ENCODE results near the gene KRT12.
A peak's percentile ranks its signal among the peaks of the same experiment; 100 is the strongest.

KRT12 gene

DNA sequence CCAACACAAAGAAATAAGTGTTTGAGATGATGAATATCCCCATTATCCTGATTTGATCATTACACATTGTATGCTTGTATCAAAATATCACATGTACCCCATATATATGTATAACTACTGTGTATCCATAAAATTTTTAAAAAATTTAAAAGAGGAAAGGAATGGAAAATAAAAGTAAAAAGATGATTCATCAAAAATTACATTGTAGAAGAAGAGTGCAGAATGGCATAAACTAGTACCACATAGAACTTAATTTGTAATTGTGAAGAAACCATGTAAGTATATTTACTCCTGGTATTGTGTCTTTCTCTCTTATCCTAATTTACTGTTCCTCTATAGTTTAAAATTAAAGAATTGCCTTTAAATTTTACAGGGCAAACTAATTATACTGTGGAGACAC lies 33.1 kb downstream of the KRT12 start:
- H3K4me3 ChIP-seq (ENCODE audit: low read depth, low read length) = no peak overlapping the region
- DNase-seq (ENCODE audit: low read depth) = no peak
- TF ChIP-seq, protein P1, sequence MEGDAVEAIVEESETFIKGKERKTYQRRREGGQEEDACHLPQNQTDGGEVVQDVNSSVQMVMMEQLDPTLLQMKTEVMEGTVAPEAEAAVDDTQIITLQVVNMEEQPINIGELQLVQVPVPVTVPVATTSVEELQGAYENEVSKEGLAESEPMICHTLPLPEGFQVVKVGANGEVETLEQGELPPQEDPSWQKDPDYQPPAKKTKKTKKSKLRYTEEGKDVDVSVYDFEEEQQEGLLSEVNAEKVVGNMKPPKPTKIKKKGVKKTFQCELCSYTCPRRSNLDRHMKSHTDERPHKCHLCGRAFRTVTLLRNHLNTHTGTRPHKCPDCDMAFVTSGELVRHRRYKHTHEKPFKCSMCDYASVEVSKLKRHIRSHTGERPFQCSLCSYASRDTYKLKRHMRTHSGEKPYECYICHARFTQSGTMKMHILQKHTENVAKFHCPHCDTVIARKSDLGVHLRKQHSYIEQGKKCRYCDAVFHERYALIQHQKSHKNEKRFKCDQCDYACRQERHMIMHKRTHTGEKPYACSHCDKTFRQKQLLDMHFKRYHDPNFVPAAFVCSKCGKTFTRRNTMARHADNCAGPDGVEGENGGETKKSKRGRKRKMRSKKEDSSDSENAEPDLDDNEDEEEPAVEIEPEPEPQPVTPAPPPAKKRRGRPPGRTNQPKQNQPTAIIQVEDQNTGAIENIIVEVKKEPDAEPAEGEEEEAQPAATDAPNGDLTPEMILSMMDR (conservative IDR thresholded peaks at IDR 0.05; ENCODE audit: low read depth, low read length) = no peak

DNA sequence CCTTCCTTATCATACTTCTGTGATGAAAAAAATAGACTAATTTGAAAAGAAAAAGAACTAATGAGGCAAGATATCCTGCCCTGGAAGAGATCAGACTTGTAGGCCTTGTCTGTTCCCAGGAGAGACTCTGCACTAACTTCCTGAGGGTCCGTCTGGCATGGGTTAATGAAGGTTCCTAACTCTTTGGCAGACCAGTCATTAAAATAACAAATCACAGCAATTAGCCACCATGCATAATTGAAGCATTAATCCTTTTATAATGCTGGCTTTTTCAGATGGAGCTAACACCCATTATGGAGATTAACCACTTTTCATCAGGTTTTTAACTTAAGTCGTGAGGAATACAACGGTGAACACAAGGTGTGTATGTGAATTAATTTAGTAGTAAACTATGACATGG lies 34.2 kb downstream of the KRT12 start:
- no peak overlapping the region for H3K4me3 ChIP-seq (ENCODE audit: low read depth, low read length)
- DNase-seq (ENCODE audit: low read depth) = no peak
- TF ChIP-seq, protein P1 (conservative IDR thresholded peaks at IDR 0.05; ENCODE audit: low read depth, low read length) = no peak

DNA sequence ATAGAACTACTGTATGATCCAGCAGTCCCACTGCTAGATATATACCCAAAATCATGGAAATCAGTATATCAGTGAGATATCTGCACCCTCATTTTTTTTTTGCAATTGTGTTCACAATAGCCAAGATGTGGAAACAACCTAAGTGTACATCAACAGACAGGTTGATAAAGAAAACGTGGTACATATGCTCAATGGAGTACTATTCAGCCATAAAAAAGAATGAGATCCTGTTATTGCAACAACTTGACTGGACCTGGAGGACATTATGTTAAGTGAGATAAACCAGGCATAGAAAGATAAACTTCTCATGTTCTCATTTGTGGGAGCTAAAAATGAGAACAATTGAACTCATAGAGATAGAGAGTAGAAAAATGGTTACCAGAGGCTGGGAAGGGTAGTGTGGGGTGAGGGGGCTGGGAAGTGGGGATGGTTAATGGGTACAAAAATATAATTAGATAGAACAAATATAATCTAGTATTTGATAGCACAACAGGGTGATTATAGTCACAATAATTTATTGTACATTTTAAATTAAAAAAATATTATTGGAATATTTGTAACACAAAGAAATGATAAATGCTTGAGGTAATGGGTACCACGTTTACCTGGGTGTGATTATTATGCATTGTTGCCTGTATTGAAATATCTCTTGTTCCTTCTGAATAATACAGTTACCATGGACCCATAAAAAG lies 36.8 kb downstream of the KRT12 start:
- TF ChIP-seq, protein P1 (conservative IDR thresholded peaks at IDR 0.05; ENCODE audit: low read depth, low read length) = no peak
- no peak for DNase-seq (ENCODE audit: low read depth)
- H3K4me3 ChIP-seq (ENCODE audit: low read depth, low read length) = no peak overlapping the region

DNA sequence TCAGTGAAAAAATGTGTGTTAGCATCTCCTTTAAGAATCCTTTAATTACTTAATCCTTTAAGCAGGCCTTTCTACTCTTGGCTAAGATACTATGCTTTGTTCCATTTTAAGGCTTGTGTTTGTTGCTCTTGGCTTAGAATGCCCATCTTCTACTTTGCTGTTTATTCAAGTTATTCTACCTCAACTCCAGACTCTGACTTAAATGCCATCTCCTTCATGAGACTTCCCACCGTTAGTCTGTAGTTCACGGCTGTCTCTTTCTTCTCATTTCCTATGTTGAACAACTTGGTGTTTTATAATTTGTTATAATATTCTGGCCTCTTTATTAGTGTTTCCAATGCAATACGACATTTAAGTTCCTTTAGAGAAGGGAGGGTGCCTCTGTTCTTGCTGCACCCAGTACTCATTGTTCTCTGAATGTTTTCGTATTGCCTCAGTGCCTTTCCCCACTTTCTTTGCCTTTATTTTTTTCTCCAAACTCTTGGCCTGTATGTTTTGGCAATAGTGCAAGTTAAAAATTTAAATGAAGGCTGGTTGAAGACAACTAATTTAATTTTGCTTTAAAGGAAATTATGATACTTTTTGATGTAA lies 38.5 kb downstream of the KRT12 start:
- DNase-seq (ENCODE audit: low read depth) = peak; percentile 79
- no peak overlapping the region for H3K4me3 ChIP-seq (ENCODE audit: low read depth, low read length)
- TF ChIP-seq, protein P1 (conservative IDR thresholded peaks at IDR 0.05; ENCODE audit: low read depth, low read length) = no peak

DNA sequence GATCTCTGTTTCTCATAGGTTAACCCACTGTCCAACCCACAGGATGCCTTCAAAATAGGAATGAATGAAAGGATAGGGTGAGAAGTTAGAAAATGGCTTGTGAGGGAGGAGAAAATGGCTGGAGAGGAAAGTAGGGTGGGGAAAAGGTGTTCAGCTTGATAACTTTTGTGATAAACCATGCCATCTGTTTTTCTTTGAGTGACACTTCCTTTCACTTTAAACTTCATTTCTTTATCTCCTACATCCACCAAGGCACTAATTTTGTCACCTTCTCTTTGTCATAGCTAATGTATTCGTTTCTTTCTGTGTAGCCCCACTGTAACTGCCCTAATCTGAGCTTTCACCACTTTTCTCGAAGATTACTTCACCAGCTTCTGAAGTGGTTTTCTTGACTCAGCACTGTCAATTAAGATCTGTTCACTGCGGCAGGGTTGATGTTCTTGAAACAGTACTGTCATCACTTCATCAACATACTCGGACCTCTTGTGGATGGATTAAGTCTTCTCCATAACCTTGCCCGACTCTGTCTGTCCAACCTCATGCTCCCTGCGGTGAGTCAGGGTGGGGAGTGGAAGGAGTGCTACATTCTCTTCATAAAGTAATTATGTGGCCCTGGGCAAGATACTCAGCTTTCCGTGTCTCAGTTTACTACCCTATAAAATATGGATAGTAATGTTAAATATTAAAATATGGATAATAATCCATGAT lies 39.1 kb downstream of the KRT12 start:
- H3K4me3 ChIP-seq (ENCODE audit: low read depth, low read length) = peak overlapping the region; percentile 6
- peak; percentile 88 for DNase-seq (ENCODE audit: low read depth)
- TF ChIP-seq, protein P1 (conservative IDR thresholded peaks at IDR 0.05; ENCODE audit: low read depth, low read length) = no peak

DNA sequence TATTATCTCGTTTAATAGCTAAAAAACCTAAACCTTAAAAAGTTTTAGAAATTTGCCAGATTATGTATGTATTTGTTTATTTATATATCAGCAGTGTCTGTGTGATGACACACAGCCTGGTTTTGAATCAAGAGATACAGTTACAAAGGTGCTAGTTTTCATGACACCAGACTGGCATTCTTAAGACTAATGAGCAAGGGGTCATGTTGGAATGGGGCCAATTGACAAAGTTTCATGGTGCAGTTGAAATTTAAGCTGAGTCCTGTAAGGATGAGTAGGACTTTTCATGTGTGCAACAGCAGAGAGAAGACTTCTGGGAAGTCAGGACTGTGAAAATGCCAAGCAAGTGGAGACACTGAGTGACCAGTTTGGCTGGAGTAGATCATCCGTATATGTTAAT lies 41.4 kb downstream of the KRT12 start:
- peak; percentile 10 for DNase-seq (ENCODE audit: low read depth)
- H3K4me3 ChIP-seq (ENCODE audit: low read depth, low read length) = no peak overlapping the region
- TF ChIP-seq, protein P1 (conservative IDR thresholded peaks at IDR 0.05; ENCODE audit: low read depth, low read length) = no peak

All from choroid plexus epithelial cell (primary cell).